HG03575 (cell line): ENCODE data around the gene HRG.
"Not testable (repeated sequence)": the region's sequence is repeated elsewhere in the genome, so short reads cannot be mapped to it uniquely, and the experiment has no call there.

ENCODE experiments used
- ATAC-seq: cut with Tn5 transposase; IDR thresholded peaks from one replicate; pipeline ENCODE4 v1.9.1; 2021; ENCODE audit not compliant: unreplicated experiment, insufficient number of reproducible peaks, low FRiP score; ENCODE audit errors: extremely low read depth

HRG gene

DNA sequence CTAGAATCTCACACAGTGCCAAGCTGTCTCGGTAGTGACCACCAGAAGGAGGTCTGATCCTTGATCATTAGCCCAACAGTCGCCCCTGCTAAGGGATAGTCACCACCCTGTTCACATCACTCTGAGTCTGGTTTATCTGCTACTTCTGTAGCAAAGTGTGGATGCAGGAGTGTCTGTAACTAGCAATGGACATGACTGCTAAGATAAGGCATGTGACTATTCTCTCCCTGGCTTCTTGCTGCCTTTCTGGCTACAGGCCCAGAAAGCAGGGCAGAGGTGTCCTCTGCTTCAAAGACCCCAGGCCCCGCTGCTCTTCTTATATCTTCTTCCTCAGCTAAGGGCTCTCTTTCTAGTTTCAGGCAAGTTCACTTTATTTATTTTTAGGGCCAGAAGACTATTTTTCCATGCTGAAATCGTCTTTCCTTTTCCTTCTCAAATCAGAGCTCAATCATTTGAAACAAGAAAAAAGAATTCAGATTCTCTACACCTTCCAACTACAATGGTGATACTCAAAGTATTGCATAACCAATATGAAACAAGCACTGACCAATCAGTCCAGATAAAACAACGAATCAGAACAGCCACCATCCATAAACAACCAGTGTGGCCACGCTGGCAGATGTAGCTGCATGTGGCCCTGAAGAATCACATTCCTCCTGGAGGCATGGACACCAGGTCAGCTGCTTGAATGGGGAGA is 43.3 kb downstream of the HRG start:
- no peak for ATAC-seq

DNA sequence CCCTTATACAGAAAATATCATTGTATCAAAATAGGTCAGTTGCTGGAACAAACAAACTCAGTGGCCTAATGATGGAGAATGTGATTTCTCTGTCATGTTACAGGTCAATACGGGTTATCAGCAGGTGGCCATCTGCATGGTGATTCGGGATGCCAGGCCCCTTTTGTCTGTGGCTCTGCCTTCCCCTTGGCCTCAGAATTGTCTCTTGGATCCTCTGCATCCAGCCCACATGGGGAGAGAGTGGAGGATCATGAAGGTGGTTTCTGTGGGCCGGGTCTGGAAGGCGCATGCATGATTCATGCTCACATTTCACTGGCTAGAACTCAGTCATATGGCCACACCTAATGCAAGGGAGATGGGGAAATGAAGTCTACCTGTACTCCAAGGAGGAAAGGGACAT is 44.9 kb downstream of the HRG start:
- ATAC-seq: not testable (repeated sequence)

DNA sequence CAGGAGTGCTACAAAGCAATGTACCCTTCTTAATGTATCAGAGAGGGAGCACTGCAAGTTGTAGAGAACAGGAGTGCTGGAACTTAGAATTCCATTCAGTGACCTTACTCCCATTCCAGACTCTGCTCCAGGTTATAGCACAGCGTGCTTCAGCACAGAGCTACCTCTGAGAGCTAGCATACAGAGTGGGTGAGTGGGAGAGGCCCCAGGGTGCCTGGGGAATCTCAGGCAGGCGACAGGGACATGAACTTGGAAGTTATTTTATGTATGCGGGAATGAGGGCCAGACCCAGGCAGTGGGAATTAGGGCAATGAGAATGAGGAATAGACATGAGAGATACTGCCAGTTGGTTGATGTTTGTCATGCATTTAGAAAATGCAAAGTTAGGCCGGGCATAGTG is 47.7 kb downstream of the HRG start:
- no peak for ATAC-seq

DNA sequence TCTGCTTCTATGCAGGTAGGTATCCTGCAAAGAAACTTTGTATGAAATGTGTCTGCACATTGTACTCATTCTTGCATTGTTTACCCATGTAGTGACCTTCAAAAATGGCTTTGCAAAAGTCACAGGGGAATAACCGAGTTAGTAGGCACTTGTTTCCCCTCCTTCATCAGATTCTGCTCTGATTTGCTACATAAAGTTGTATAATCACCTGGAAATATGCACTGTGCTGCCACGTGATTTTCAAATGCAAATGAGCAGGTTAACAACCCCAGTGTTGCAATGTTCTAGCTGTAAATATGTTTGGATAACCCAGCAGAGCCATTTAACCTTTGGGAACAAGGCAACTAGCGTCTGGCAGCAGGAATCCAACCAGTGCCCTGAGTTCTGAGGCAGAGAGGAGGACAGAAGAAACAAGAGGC is 51.2 kb downstream of the HRG start, which contains the start of gene KNG1:
Gene KNG1, plus strand, starts transcription at position 321 of the 419 bp plus-strand sequence. CDS start 184 bp downstream, outside the sequence.
- no peak for ATAC-seq

- no peak for ATAC-seq
Measured at GRCh38 chr3:186719945-186720739, 54.3 kb downstream of the HRG start.

DNA sequence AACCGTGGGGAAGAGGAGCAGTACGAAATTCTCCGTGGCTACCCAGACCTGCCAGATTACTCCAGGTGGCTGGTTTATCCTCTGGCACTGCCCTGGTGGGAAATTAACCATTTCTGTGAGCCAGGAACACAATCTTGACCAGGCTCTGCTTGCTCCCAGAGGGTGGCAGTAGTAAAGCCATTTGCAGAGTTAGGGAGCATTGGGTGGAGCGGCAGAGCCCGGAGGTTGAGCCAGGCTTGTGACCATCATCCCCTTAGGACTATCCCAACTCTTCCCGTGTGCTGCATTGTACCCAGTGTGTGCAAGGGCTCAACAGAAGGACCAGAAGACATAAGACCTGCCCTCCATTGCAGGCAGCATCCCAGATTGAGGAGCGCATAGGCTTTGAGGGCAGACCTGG is 56.6 kb downstream of the HRG start:
- no peak for ATAC-seq

DNA sequence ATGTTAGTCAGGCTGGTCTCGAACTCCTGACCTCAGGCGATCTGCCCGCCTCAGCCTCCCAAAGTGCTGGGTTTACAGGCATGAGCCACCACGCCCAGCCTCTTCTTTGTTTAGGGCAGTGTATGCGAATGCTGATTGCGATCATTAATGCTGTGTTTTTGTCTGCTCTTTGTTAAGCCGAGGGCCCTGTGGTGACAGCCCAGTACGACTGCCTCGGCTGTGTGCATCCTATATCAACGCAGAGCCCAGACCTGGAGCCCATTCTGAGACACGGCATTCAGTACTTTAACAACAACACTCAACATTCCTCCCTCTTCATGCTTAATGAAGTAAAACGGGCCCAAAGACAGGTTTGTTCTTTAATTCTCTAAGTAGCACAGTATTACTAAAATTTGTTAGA is 59.1 kb downstream of the HRG start:
- ATAC-seq: no peak
